OCI-LY7 (cell line): ENCODE measurements around the gene MMP20. TPM values are rescaled to one million over a fixed set of nuclear protein-coding genes. Genes with fewer than 3 reads are reported as not detected.
A peak's percentile ranks its signal among the peaks of the same experiment; 100 is the strongest.

ENCODE experiments used
- BruUV-seq: library from RNA; stranded (reverse); fragments of 400-500 nt; replicated peaks from 2 replicates; lab custom pipeline; 2021; lab: Mats Ljungman, UMichigan
- CTCF ChIA-PET: fragments of 300-600 bp; sonication (Branson Sonifier 250); formaldehyde crosslinking; loops from one replicate; lab custom pipeline; 2022; ENCODE audit warnings: antibody characterized with exemption; ENCODE audit not compliant: unreplicated experiment; lab: Charles Lee
- POLR2A ChIA-PET: fragments of 300-600 bp; sonication (Branson Sonifier 250); formaldehyde crosslinking; loops from one replicate; lab custom pipeline; 2022; ENCODE audit warnings: antibody characterized with exemption; lab: Charles Lee
- DNase-seq: peaks from one replicate; pipeline ENCODE4 v3.0.0-alpha.2; 2015; ENCODE audit warnings: low spot score
- H2AFZ ChIP-seq: fragments of 200-600 bp; sonication (generic), shearing (Covaris generic); 2 replicates; pipeline ENCODE4 v1.6.1; 2014; ENCODE audit warnings: mild to moderate bottlenecking, antibody characterized with exemption, low read length, moderate library complexity
- H3K27ac ChIP-seq: fragments of 200-600 bp; sonication (generic); 2 replicates; pipeline ENCODE4 v1.5.1; 2014; ENCODE audit warnings: mixed run types, low read depth, mild to moderate bottlenecking, moderate library complexity, low read length, inconsistent platforms; ENCODE audit not compliant: poor library complexity, severe bottlenecking
- H3K36me3 ChIP-seq: fragments of 200-600 bp; sonication (generic); 2 replicates; pipeline ENCODE4 v1.6.1; 2014; ENCODE audit warnings: mild to moderate bottlenecking, antibody characterized with exemption, low read length, moderate library complexity, mixed read lengths; ENCODE audit not compliant: insufficient read depth
- H3K4me1 ChIP-seq: fragments of 200-600 bp; sonication (generic); 2 replicates; pipeline ENCODE4 v1.5.1; 2014; ENCODE audit warnings: mild to moderate bottlenecking, low read length; ENCODE audit not compliant: insufficient read depth, poor library complexity, severe bottlenecking
- H3K4me2 ChIP-seq: fragments of 200-600 bp; sonication (generic); 2 replicates; pipeline ENCODE4 v1.6.1; 2014; ENCODE audit warnings: mild to moderate bottlenecking, low read length
- H3K4me3 ChIP-seq: fragments of 200-600 bp; sonication (generic); 2 replicates; pipeline ENCODE4 v1.5.1; 2014; ENCODE audit warnings: mild to moderate bottlenecking, low read depth, low read length; ENCODE audit not compliant: poor library complexity, severe bottlenecking
- H3K79me2 ChIP-seq: fragments of 200-600 bp; sonication (generic); 2 replicates; pipeline ENCODE4 v1.6.1; 2016; ENCODE audit warnings: low read depth, mild to moderate bottlenecking, low read length, moderate library complexity, mixed read lengths; ENCODE audit not compliant: insufficient read depth
- H3K9me2 ChIP-seq: fragments of 200-600 bp; sonication (generic); 2 replicates; pipeline ENCODE4 v1.6.1; 2016; ENCODE audit warnings: mild to moderate bottlenecking, low read length, mixed read lengths; ENCODE audit not compliant: insufficient read depth
- H3K9me3 ChIP-seq: fragments of 200-600 bp; sonication (generic); 2 replicates; pipeline ENCODE4 v1.6.1; 2014; ENCODE audit warnings: mild to moderate bottlenecking, mixed run types, low read length, mixed read lengths
- H4K20me1 ChIP-seq: fragments of 200-600 bp; sonication (generic); 2 replicates; pipeline ENCODE4 v1.6.1; 2014; ENCODE audit warnings: mild to moderate bottlenecking, antibody characterized with exemption, low read length, moderate library complexity, mixed read lengths; ENCODE audit not compliant: insufficient read depth
- EZH2phosphoT487 ChIP-seq: fragments of 200-600 bp; sonication (generic); IDR thresholded peaks from 2 replicates; pipeline ENCODE4 v1.6.1; 2018; ENCODE audit warnings: low read depth, borderline replicate concordance, mild to moderate bottlenecking, mixed run types, antibody characterized with exemption, low read length, moderate library complexity, mixed read lengths
- intact Hi-C: fragments of 100-400 bp; cut with micrococcal nuclease; formaldehyde crosslinking; loops from one replicate; pipeline ENCODE4 v1.10.0; 2022; ENCODE audit not compliant: unreplicated experiment
- total RNA-seq, 2 experiments: library from RNA; depleted of rRNA in 1 of 2; stranded (reverse); fragments of >200 nt in 1 of 2; shearing (Covaris generic) in 1 of 2; gene quantifications; 2 replicates each; pipeline ENCODE4 v1.2.3, GENCODE V29; 2014 to 2022
- TF ChIP-seq, protein P1 (sequence below): fragments of 200-600 bp; sonication (generic); conservative IDR thresholded peaks from 2 replicates; pipeline ENCODE4 v1.5.1; 2014; ENCODE audit warnings: mild to moderate bottlenecking, antibody characterized with exemption, low read length, moderate library complexity, mixed read lengths

Gene MMP20
- total RNA-seq, 2 experiments from 2014 or later, result not detected

DNA sequence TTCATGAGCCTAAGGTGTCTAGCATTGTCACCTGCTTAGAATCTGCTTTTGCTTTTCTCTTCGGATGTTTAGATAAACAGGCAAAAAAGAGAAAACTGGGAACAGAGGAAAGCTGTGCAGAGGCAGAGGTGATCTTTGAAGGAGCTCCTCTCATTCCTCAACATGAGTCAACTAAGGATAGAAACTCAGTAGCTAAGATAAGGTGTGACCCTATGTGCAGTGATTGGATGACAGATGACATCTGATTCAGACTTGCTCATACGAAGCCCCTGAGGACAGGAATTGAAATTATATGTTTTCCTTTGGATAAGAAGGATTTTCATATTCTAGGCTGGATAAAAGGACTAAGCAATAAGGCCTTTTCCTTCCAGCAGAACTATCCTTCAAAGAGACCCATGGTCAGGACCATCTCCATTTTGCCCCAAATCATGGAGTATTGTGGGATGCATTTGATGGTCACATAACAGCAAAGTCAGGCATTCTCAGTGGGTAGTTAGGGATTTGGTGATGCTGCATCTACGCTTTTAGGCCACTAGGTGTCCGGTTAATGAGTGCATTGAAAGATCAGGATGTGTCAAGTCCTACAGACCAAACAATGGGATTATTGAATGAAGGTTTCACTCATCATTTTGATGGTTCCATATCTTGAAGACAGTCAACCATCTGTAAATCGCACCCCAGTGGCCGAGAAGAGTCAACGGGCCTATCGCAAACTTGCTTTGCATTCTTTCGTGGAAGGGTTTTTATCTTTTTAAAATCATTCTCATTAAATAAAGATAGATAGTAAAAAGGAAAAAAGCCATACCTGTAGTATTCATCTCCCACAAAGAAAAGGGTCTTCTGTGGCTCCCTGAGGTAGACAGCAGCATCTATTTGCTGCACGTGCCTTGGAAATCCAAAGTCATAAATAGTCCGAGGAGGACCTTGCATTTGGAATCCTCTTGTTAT, 32.2 kb downstream of the MMP20 start:
- DNase-seq, result peak; percentile 44
- Histone ChIP-seq H3K4me2 (no peak overlapping the region), H4K20me1 (no peaks in the 10 kb centered on the region), H3K9me3 (no peaks in the 10 kb centered on the region), H3K27ac (no peak overlapping the region), H3K79me2 (no peaks in the 10 kb centered on the region), H3K9me2 (no peaks in the 10 kb centered on the region), H3K36me3 (no peaks in the 10 kb centered on the region), H2AFZ (no peak overlapping the region), H3K4me3 (no peak overlapping the region), H3K4me1 (peaks cover 4% of the 10 kb centered on the region)
- BruUV-seq, result no TSS peak
- intact Hi-C loops, result no loop called here
- ChIA-PET CTCF (interaction anchor here (1.1 kb wide), 1 partner anchor 63 kb away, joined by 3 read pairs; no protein-coding TSS in a partner anchor), POLR2A (interaction anchor here (0.6 to 1.1 kb wide), 3 partner anchors 18 to 56 kb away, joined by 3 to 4 read pairs (median 3); no protein-coding TSS in a partner anchor)
- TF ChIP-seq, protein P1, sequence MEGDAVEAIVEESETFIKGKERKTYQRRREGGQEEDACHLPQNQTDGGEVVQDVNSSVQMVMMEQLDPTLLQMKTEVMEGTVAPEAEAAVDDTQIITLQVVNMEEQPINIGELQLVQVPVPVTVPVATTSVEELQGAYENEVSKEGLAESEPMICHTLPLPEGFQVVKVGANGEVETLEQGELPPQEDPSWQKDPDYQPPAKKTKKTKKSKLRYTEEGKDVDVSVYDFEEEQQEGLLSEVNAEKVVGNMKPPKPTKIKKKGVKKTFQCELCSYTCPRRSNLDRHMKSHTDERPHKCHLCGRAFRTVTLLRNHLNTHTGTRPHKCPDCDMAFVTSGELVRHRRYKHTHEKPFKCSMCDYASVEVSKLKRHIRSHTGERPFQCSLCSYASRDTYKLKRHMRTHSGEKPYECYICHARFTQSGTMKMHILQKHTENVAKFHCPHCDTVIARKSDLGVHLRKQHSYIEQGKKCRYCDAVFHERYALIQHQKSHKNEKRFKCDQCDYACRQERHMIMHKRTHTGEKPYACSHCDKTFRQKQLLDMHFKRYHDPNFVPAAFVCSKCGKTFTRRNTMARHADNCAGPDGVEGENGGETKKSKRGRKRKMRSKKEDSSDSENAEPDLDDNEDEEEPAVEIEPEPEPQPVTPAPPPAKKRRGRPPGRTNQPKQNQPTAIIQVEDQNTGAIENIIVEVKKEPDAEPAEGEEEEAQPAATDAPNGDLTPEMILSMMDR, result peak; percentile 82
- TF ChIP-seq EZH2phosphoT487, result no peak

DNA sequence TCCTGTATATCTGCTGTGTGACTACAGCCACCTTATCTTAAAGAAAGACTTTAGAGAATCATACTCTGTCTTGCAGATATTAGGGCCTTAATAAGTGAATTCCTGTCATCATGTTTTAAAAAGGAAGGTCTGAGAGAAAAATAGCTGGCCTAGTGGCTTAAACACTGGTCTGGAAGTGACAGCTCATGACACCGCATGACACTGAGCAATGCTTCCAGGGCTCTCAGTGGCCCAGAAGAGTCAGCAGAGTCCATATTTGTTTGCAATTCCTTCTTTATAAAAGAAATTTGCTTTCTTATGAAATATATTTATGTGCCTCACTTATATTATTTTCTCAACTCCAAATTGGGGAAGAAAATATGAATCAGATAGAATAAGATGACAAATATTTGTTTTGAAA, 33.0 kb downstream of the MMP20 start:
- no TSS peak for BruUV-seq
- peaks cover 4% of the 10 kb centered on the region for H3K4me1 ChIP-seq
- CTCF ChIA-PET, result interaction anchor here (1.1 kb wide), 1 partner anchor 62 kb away, joined by 3 read pairs; no protein-coding TSS in a partner anchor
- H3K27ac ChIP-seq, result no peak overlapping the region
- H3K4me3 ChIP-seq, result no peak overlapping the region
- POLR2A ChIA-PET, result interaction anchor here (0.6 to 0.9 kb wide), 2 partner anchors 19 to 45 kb away, joined by 3 to 4 read pairs; no protein-coding TSS in a partner anchor
- TF ChIP-seq, protein P1, result no peak
- TF ChIP-seq EZH2phosphoT487, result no peak
- H4K20me1 ChIP-seq, result no peaks in the 10 kb centered on the region
- H3K79me2 ChIP-seq, result no peaks in the 10 kb centered on the region
- no peak overlapping the region for H2AFZ ChIP-seq
- H3K36me3 ChIP-seq, result no peaks in the 10 kb centered on the region
- H3K4me2 ChIP-seq, result no peak overlapping the region
- no peaks in the 10 kb centered on the region for H3K9me2 ChIP-seq
- intact Hi-C loops, result no loop called here
- DNase-seq, result no peak
- H3K9me3 ChIP-seq, result no peaks in the 10 kb centered on the region
